ENCODE data around the gene HNRNPLL. TPM values are rescaled to one million over a fixed set of nuclear protein-coding genes. Genes with fewer than 3 reads are reported as not detected.

The HNRNPLL gene
- total and polyA plus RNA-seq, 2 of the 13 experiments (the other 11 are each of a cell fraction or from before 2014, with no cell fraction given): 49.4 to 103 TPM

DNA sequence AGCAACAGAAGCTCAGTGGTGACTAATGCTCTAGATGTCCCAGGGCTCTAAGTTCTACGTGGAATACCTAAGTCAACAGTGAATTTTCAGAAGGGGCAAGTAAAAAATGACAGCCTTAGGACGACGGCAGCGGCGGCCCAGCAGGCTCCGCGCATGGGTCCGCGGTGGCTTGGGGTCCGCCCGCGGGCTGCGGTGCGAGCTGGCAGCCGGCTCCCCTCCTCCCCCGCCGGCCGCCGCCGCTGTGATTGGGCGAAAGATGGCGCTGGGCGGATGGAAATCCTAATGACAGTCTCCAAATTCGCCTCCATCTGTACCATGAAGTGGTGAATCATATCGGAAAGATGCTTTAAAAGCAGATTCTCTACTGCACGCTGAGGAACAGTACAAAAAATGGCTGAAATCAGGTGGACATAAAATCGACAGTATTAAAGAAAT is 74.7 kb downstream of the HNRNPLL start (continued):
- no peak for TF ChIP-seq ATF7 (IDR thresholded peaks at IDR 0.05)
- no peak for TF ChIP-seq ATF7 (CRISPR knock-in tag; IDR thresholded peaks at IDR 0.05)
- no peak for TF ChIP-seq SRY (CRISPR knock-in tag; IDR thresholded peaks at IDR 0.05)
- TF ChIP-seq, protein P1, sequence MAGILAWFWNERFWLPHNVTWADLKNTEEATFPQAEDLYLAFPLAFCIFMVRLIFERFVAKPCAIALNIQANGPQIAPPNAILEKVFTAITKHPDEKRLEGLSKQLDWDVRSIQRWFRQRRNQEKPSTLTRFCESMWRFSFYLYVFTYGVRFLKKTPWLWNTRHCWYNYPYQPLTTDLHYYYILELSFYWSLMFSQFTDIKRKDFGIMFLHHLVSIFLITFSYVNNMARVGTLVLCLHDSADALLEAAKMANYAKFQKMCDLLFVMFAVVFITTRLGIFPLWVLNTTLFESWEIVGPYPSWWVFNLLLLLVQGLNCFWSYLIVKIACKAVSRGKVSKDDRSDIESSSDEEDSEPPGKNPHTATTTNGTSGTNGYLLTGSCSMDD (CRISPR knock-in tag; IDR thresholded peaks at IDR 0.05): no peak
- TF ChIP-seq, protein P2, sequence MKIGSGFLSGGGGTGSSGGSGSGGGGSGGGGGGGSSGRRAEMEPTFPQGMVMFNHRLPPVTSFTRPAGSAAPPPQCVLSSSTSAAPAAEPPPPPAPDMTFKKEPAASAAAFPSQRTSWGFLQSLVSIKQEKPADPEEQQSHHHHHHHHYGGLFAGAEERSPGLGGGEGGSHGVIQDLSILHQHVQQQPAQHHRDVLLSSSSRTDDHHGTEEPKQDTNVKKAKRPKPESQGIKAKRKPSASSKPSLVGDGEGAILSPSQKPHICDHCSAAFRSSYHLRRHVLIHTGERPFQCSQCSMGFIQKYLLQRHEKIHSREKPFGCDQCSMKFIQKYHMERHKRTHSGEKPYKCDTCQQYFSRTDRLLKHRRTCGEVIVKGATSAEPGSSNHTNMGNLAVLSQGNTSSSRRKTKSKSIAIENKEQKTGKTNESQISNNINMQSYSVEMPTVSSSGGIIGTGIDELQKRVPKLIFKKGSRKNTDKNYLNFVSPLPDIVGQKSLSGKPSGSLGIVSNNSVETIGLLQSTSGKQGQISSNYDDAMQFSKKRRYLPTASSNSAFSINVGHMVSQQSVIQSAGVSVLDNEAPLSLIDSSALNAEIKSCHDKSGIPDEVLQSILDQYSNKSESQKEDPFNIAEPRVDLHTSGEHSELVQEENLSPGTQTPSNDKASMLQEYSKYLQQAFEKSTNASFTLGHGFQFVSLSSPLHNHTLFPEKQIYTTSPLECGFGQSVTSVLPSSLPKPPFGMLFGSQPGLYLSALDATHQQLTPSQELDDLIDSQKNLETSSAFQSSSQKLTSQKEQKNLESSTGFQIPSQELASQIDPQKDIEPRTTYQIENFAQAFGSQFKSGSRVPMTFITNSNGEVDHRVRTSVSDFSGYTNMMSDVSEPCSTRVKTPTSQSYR (CRISPR knock-in tag; IDR thresholded peaks at IDR 0.05; ENCODE audit: borderline replicate concordance): 0 out of 2 replicates have a peak, but pooled peaks have one; percentile 30
- TF ChIP-seq ZBTB4 (CRISPR knock-in tag; IDR thresholded peaks at IDR 0.05; ENCODE audit: borderline replicate concordance): no peak
- TF ChIP-seq ZNF557 (CRISPR knock-in tag; IDR thresholded peaks at IDR 0.05): no peak
- TF ChIP-seq NBN (conservative IDR thresholded peaks at IDR 0.05): no peak
- TF ChIP-seq, protein P3, sequence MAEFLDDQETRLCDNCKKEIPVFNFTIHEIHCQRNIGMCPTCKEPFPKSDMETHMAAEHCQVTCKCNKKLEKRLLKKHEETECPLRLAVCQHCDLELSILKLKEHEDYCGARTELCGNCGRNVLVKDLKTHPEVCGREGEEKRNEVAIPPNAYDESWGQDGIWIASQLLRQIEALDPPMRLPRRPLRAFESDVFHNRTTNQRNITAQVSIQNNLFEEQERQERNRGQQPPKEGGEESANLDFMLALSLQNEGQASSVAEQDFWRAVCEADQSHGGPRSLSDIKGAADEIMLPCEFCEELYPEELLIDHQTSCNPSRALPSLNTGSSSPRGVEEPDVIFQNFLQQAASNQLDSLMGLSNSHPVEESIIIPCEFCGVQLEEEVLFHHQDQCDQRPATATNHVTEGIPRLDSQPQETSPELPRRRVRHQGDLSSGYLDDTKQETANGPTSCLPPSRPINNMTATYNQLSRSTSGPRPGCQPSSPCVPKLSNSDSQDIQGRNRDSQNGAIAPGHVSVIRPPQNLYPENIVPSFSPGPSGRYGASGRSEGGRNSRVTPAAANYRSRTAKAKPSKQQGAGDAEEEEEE (CRISPR knock-in tag; IDR thresholded peaks at IDR 0.05; ENCODE audit: borderline replicate concordance): no peak
- no peak for TF ChIP-seq RXRA (CRISPR knock-in tag; IDR thresholded peaks at IDR 0.05)
- TF ChIP-seq, protein P4, sequence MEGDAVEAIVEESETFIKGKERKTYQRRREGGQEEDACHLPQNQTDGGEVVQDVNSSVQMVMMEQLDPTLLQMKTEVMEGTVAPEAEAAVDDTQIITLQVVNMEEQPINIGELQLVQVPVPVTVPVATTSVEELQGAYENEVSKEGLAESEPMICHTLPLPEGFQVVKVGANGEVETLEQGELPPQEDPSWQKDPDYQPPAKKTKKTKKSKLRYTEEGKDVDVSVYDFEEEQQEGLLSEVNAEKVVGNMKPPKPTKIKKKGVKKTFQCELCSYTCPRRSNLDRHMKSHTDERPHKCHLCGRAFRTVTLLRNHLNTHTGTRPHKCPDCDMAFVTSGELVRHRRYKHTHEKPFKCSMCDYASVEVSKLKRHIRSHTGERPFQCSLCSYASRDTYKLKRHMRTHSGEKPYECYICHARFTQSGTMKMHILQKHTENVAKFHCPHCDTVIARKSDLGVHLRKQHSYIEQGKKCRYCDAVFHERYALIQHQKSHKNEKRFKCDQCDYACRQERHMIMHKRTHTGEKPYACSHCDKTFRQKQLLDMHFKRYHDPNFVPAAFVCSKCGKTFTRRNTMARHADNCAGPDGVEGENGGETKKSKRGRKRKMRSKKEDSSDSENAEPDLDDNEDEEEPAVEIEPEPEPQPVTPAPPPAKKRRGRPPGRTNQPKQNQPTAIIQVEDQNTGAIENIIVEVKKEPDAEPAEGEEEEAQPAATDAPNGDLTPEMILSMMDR (CRISPR knock-in tag; IDR thresholded peaks at IDR 0.05): peak; percentile 60
- TF ChIP-seq TFAP4 (IDR thresholded peaks at IDR 0.05; ENCODE audit: borderline replicate concordance, low read depth): no peak
- TF ChIP-seq TARDBP (CRISPR knock-in tag; IDR thresholded peaks at IDR 0.05): no peak
- TF ChIP-seq CBX5 (CRISPR knock-in tag; IDR thresholded peaks at IDR 0.05; ENCODE audit: borderline replicate concordance): no peak
- TF ChIP-seq RBFOX2 (IDR thresholded peaks at IDR 0.05; ENCODE audit: low read depth, low read length): no peak
- no peak for TF ChIP-seq IKZF1 (IDR thresholded peaks at IDR 0.05)
